ENCODE measurements around the gene PISD.

PISD gene

GRCh38 chr22:31683181-31684105, 21.4 kb upstream of the PISD start:
- TF ChIP-seq MYC (IDR thresholded peaks at IDR 0.05; ENCODE audit: low read depth, low read length) (no peak), POLR2A (IDR thresholded peaks at IDR 0.05; ENCODE audit: extremely low read depth, insufficient read length) (no peak), CTCF (IDR thresholded peaks at IDR 0.05; ENCODE audit: low read depth, low read length) (no peak), MAX (IDR thresholded peaks at IDR 0.05; ENCODE audit: low read depth, low read length) (no peak)
- no peak for DNase-seq (ENCODE audit: low read depth)

GRCh38 chr22:31682751-31683150, 20.7 kb upstream of the PISD start:
- DNase-seq (ENCODE audit: low read depth): no peak
- no peak overlapping the region for H3K4me3 ChIP-seq (ENCODE audit: low read depth, low read length)
- TF ChIP-seq POLR2A (IDR thresholded peaks at IDR 0.05; ENCODE audit: extremely low read depth, insufficient read length) (no peak), CTCF (IDR thresholded peaks at IDR 0.05; ENCODE audit: low read depth, low read length) (no peak), MYC (IDR thresholded peaks at IDR 0.05; ENCODE audit: low read depth, low read length) (no peak), MAX (IDR thresholded peaks at IDR 0.05; ENCODE audit: low read depth, low read length) (no peak)

More at GRCh38 chr22:31683181-31684105, 21.4 kb upstream of the PISD start:
- no peak overlapping the region for H3K4me3 ChIP-seq (ENCODE audit: low read depth, low read length)

GRCh38 chr22:31681349-31682345, 19.6 kb upstream of the PISD start:
- no peak for DNase-seq (ENCODE audit: low read depth)
- no peak for TF ChIP-seq CTCF (IDR thresholded peaks at IDR 0.05; ENCODE audit: low read depth, low read length)
- TF ChIP-seq MYC (IDR thresholded peaks at IDR 0.05; ENCODE audit: low read depth, low read length): no peak
- no peak for TF ChIP-seq POLR2A (IDR thresholded peaks at IDR 0.05; ENCODE audit: extremely low read depth, insufficient read length)
- no peak overlapping the region for H3K4me3 ChIP-seq (ENCODE audit: low read depth, low read length)

- H3K4me3 ChIP-seq (ENCODE audit: low read depth, low read length): no peak overlapping the region
- DNase-seq (ENCODE audit: low read depth): no peak
- no peak for TF ChIP-seq CTCF (IDR thresholded peaks at IDR 0.05; ENCODE audit: low read depth, low read length)
- no peak for TF ChIP-seq MAX (IDR thresholded peaks at IDR 0.05; ENCODE audit: low read depth, low read length)
- TF ChIP-seq MYC (IDR thresholded peaks at IDR 0.05; ENCODE audit: low read depth, low read length): no peak
- TF ChIP-seq POLR2A (IDR thresholded peaks at IDR 0.05; ENCODE audit: extremely low read depth, insufficient read length): no peak
These were observed 18.9 kb upstream of the PISD start for GRCh38 chr22:31680861-31681341.

- TF ChIP-seq POLR2A (IDR thresholded peaks at IDR 0.05; ENCODE audit: extremely low read depth, insufficient read length) (no peak), MYC (IDR thresholded peaks at IDR 0.05; ENCODE audit: low read depth, low read length) (no peak), MAX (IDR thresholded peaks at IDR 0.05; ENCODE audit: low read depth, low read length) (no peak), CTCF (IDR thresholded peaks at IDR 0.05; ENCODE audit: low read depth, low read length) (no peak)
- DNase-seq (ENCODE audit: low read depth): no peak
- H3K4me3 ChIP-seq (ENCODE audit: low read depth, low read length): no peak overlapping the region
These were observed 16.7 kb upstream of the PISD start for GRCh38 chr22:31678748-31679147.

Data from NB4 (cell line).